ENCODE results near the gene POU5F2. TPM values are rescaled to one million over a fixed set of nuclear protein-coding genes. Genes with fewer than 3 reads are reported as not detected.

Gene POU5F2
- total RNA-seq, 1 experiment from 2014 or later = 0.22 TPM

GRCh38 chr5:93731987-93732386 lies 9.4 kb downstream of the POU5F2 start:
- no peak overlapping the region for H2BK120ac ChIP-seq (ENCODE audit: low read depth, low read length, poor library complexity, severe bottlenecking)
- H3K79me1 ChIP-seq (ENCODE audit: insufficient read depth, low read depth, low read length, poor library complexity, severe bottlenecking) = no peaks in the 10 kb centered on the region
- no peaks in the 10 kb centered on the region for H3K79me2 ChIP-seq (ENCODE audit: insufficient read depth, low read length)
- no peak overlapping the region for H2BK5ac ChIP-seq (ENCODE audit: insufficient read length, low read length)
- no peak overlapping the region for H2BK20ac ChIP-seq (ENCODE audit: low read depth, low read length, poor library complexity, severe bottlenecking)
- H3K9ac ChIP-seq (ENCODE audit: extremely low read depth, insufficient read length, low read length) = no peak overlapping the region
- no peak overlapping the region for H2AK5ac ChIP-seq (ENCODE audit: insufficient read length, low read length)
- no peak for TF ChIP-seq CTCF (conservative IDR thresholded peaks at IDR 0.05)
- H2AFZ ChIP-seq (ENCODE audit: low read length) = no peak overlapping the region
- Mint-ChIP-seq H3K4me3 (no peak overlapping the region), H3K4me1 (no peaks in the 10 kb centered on the region), H3K36me3 (ENCODE audit: insufficient read depth in 1 of 3, low read depth in 3 of 3) (no peaks in the 10 kb centered on the region), H3K27me3 (ENCODE audit: low read depth) (no peaks in the 10 kb centered on the region), H3K27ac (no peak overlapping the region), H3K9me3 (no peaks in the 10 kb centered on the region)
- H3K27me3 ChIP-seq (ENCODE audit: insufficient read depth, low read length) = no peaks in the 10 kb centered on the region
- no peak overlapping the region for H3K56ac ChIP-seq (ENCODE audit: insufficient read length, low read depth, low read length)
- DNase-seq = no peak
- no peak overlapping the region for H3T11ph ChIP-seq (ENCODE audit: low read length)
- no peak overlapping the region for H4K91ac ChIP-seq (ENCODE audit: insufficient read length, low read depth, low read length)
- H2BK15ac ChIP-seq (ENCODE audit: low read depth, low read length) = no peak overlapping the region
- no peak overlapping the region for H4K5ac ChIP-seq (ENCODE audit: insufficient read length, low read depth, low read length)
- H3K18ac ChIP-seq (ENCODE audit: insufficient read length, low read depth, low read length) = no peak overlapping the region
- no CpG with 5 or more reads among the region's 3 CpGs for WGBS (ENCODE audit: extremely low coverage, insufficient read length, low lambda C conversion rate)
- H3K27ac ChIP-seq (ENCODE audit: insufficient read length, low read depth, low read length) = no peak overlapping the region
- no peak overlapping the region for H3K4me2 ChIP-seq (ENCODE audit: insufficient read depth, insufficient read length, low read length)
- no peak overlapping the region for H3K14ac ChIP-seq (ENCODE audit: insufficient read depth, low read length)
- H4K20me1 ChIP-seq (ENCODE audit: control insufficient read depth, insufficient read depth, insufficient read length) = no peaks in the 10 kb centered on the region
- no peak overlapping the region for H4K8ac ChIP-seq (replicated peaks; ENCODE audit: insufficient read length, low read depth, low read length)
- no peak overlapping the region for H3K23ac ChIP-seq (ENCODE audit: insufficient read length, low read depth, low read length)
- H3K23me2 ChIP-seq (ENCODE audit: insufficient read length, low read depth, low read length, poor library complexity, severe bottlenecking) = no peaks in the 10 kb centered on the region
- no peaks in the 10 kb centered on the region for H3K4me1 ChIP-seq (ENCODE audit: insufficient read depth, low read length)
- H3K4ac ChIP-seq (ENCODE audit: low read depth, low read length) = no peak overlapping the region
- H2BK12ac ChIP-seq (ENCODE audit: insufficient read length, low read depth, low read length) = no peak overlapping the region
- no peaks in the 10 kb centered on the region for H3K9me3 ChIP-seq (ENCODE audit: control insufficient read depth, low read depth, low read length)

All from H9 (cell line).